HG02678 (cell line): ENCODE data around the gene HORMAD1.
"Not testable (repeated sequence)": the region's sequence is repeated elsewhere in the genome, so short reads cannot be mapped to it uniquely, and the experiment has no call there.

Experiments
- ATAC-seq: cut with Tn5 transposase; IDR thresholded peaks from one replicate; pipeline ENCODE4 v1.9.1; 2021; ENCODE audit warnings: mild to moderate bottlenecking, moderate library complexity; ENCODE audit not compliant: unreplicated experiment

Gene HORMAD1, protein sequence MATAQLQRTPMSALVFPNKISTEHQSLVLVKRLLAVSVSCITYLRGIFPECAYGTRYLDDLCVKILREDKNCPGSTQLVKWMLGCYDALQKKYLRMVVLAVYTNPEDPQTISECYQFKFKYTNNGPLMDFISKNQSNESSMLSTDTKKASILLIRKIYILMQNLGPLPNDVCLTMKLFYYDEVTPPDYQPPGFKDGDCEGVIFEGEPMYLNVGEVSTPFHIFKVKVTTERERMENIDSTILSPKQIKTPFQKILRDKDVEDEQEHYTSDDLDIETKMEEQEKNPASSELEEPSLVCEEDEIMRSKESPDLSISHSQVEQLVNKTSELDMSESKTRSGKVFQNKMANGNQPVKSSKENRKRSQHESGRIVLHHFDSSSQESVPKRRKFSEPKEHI

DNA sequence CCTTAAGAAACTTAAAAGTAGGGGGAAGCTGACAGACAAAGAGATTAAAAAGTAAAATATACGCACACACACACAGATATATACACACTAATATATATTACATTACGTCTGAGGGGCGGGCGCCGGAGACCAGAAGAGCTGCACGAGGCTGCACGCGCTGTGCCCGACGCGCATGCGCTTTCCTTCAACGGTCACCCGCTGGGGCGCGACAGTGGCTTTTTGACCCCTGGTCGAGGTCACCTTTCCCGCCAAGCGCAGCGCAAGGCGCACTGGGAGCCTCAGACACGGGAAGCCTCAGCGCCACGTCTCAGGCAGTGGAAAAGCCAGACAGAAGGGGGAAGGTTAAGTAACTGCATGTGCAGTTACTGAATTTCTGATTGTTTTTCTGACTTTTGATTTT lies at the start of gene HORMAD1:
Gene HORMAD1, minus strand, starts transcription at position 193 of the 400 bp plus-strand sequence. CDS start 1,390 bp downstream, outside the sequence.
- ATAC-seq = no peak

DNA sequence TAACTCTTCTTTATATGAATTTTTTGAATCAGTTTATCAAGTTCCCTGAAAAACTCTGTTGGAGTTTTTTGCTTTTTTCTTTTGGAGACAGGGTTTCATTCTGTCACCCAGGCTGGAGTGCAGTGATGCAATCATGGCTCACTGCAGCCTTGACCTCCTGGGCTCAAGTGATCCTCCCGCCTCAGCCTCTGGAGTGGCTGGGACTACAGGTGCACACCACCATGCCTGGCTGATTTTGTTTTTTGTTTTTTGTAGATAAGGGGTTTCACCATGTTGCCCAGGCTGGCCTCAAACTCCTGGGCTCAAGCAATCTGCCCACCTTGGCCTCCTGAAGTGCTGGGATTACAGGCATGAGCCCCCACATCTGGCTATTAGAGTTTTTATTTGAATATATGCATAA lies 47.0 kb upstream of the HORMAD1 start:
- ATAC-seq = not testable (repeated sequence)

DNA sequence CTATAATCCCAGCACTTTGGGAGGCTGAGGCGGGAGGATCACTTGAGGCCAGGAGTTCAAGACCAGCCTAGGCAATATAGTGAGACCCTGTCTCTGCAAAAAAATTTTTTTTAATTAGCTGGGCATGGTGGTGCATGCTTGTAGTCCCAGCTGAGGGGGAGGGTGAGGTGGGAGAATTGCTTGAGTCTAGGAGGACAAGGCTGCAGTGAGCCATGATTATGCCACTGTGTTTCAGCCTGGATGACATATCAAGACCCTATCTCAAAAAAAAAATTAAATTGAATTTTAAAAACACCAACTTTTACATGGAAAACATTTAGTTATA lies 45.2 kb upstream of the HORMAD1 start:
- not testable (repeated sequence) for ATAC-seq

DNA sequence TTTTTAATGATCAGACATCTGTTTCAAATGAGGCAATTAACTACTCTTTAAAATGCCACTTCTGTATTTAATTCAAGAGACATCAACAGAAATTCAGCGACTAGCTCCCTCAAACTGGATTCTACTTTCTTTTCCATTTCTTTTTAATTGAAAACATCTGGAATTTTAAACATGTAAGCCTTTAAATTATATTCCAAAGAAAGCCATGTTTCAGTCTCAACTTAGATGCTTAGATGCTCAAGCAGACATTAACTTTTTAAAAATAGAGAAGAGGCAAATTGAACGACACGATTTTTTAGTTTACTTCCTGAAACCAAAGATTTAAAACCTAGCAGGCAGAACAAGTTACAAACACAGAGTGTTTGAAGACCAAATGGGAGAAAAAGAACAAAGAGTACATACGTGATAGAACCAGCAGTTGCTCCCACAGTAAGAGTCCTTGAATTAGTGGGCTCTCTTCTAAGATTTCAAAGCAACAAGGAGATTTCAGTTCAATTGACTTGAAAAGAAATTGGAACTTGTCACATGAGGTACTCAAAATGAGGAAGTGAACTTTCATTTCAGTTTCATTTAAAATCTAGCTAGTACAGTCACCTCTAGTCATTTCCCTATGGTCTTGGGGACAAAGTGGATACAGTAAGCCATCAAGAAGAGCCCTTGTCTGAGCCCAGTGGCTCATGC lies 44.7 kb upstream of the HORMAD1 start, which contains the start of gene CTSS:
Gene CTSS, minus strand, starts transcription at position 483 of the 681 bp plus-strand sequence. CDS start 1,015 bp downstream, outside the sequence.
- ATAC-seq = peak; percentile 73

DNA sequence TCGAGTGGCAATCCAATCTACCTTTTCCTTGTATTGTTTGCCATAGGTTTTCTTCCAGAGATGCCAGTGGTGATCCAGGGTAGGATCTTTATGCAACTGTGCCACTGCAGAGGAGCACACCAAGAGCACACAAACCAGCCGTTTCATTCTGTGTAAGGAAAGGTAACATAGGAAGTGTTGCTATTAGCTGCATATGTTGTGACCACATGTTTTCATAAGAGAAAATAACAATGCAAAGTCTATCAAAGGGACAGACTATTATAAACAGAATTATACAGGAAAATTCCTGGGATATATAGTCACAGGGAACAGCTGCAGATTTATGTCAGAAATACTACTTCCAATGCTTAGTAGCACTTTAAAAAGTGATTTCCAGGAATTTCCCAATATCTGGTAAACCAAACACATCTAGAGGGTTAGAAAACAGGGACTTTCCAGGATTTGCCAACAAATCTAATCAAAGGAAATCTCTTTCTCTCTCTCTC lies 44.0 kb upstream of the HORMAD1 start:
- no peak for ATAC-seq

DNA sequence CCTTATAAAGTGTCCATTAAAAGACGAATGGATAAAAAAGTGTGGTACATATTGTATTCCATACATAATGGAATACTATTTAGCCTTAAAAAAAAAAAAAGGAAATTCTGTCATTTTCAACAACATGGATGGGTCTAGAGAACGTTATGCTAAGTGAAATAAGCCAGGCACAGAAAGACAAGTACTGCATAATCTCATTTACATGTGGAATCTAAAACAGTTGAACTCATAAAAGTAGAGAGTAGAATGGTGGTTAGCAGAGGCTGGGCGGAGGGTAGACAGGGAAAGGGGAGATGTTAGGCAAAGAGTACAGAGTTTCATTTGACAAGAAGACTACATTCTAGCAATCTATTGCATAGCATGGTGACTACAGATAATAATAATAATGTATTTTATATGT lies 42.3 kb upstream of the HORMAD1 start:
- ATAC-seq = no peak

DNA sequence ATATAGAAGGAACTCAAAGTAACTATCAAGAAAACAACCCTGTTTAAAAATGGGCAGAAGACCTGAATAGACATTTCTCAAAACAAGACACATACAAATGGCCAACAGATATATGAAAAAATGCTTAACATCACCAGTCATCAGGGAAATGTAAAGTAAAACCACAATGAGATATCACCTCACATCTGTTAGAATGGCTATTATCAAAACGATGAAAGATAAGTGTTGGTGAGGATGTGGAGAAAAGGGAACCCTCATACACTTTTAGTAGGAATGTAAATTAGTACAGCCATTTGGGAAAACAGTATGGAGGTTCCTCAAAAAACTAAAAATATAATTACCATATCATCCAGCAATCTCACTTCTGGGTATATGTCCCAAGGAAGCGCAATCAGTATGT lies 41.9 kb upstream of the HORMAD1 start:
- ATAC-seq = no peak

DNA sequence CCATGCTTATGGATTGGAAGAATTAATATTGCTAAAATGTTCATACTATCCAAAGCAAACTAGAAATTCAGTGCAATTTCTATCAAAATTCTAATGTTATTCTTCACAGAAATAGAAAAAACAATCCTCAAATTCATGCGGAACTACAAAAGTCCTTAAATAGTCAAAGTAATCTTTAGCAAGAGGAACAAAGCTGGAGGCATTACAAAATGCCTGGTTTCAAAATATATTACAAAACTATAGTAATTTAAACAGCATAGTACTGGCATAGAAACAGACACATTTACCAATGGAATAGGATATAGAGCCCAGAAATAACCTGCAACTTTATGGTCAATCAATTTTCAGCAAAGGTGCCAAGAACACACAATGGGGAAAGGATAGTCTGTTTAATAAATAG lies 41.1 kb upstream of the HORMAD1 start:
- ATAC-seq = no peak

DNA sequence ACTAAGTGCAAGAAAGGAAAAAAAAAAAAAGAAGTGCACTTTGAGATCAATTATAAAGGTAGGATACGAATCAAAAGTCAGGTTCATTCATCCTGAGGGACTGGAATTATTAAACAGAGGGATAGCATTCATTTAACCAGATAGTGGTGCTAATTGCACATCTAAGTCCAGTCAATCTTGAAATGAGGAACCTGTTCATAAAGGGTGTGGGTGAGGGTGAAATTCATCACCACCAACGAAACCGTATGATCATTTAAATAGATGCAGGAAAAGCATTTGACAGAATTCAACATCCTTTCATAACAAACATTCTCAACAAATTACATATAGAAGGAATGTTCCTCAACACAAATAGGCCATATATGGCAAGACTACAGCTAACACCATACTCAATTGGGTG lies 39.3 kb upstream of the HORMAD1 start:
- no peak for ATAC-seq

DNA sequence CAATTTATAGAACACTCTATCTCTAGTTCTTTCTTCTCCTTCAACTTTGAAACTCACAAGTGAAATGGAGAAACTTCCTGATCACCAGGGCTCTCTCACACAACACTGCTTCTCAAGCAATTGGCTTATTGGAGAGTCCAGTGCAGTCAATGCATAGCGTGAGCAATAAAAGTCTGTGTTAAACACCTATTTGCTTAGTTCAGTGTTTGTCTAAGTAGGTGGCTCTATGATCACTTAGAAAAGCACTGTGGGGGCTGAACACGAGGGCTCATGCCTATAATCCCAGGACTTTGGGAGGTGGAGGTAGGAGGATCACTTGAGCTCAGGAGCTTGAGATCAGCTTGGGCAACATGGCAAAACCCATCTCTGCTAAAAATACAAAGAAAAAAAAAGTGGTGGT lies 32.7 kb upstream of the HORMAD1 start:
- no peak for ATAC-seq

DNA sequence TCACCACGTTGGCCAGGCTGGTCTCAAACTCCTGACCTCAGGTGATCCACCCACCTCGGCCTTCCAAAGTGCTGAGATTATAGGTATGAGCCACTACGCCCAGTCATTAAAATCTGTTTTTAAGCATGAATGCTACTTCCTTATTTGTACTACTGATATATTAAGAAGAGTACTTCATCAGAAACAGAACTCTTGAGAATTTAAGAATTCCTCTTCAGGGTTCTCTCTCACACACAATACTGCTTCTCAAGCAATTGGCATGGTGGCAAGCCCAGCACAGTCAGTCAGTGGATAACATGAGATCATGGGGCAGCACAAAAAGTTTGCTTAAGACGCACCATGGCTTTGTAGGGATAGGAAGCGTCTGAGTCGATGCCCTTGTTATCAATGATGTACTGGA lies 30.7 kb upstream of the HORMAD1 start:
- no peak for ATAC-seq

DNA sequence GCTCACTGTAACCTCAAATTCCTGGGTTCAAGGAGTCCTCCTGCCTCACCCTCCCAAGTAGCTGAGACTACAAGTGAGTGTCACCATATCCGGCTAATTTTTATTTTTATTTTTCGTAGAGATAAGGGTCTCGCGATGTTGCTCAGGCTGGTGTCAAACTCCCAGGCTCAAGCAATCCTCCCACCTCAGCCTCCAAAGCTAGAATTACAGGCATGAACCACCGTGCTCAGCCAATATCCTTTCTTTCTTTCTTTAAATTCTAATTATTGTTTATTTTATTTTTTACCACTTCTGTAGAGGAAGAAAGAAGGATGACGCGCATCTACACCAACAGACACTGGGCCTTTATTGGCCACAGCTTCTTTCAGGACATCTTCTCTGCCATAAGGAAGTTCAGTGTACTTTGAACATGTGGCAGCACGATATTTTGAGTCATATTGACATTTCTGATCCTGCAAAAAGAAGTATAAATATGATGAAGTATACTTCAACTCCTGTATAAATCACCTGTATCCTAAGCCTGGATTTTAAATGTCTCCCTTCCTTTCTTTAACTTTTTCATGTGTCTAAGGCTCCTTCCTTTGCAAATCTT lies 29.1 kb upstream of the HORMAD1 start:
- no peak for ATAC-seq

DNA sequence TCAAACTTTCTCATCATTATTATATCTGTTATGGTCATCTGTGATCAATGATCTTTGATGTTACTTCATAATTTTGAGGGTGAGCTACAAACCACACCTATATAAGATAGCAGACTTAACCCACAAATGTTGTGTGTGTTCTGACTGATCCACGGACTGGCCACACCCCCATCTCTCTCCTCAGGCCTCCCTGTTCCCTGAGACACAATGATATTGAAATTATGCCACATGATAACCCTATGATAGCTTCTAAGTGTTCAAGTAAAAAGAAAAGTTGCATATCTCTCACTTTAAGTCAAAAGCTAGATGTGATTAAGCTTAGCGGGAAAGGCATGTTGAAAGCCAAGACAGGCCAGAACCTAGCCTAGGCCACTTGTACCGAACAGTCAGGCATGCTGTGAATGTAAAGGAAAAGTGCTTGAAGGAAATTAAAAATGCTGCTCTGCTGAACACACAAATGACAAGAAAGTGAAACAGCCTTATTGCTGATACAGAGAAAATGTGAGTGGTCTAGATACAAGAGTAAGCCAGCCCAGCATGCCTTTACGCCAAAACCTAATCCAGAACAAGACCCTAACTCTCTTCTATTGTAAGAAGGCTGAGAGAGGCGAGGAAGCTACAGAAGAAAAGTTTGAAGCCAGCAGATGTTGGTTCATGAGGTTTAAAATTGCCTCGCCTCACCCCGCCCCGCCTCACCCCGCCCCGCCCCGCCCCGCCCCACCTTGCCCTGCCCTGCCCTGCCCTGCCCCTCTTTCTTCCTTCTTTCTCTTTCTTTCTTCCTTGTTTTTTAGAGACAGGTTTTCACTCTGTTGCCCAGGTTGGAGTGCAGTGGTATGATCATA lies 28.4 kb upstream of the HORMAD1 start:
- no peak for ATAC-seq

DNA sequence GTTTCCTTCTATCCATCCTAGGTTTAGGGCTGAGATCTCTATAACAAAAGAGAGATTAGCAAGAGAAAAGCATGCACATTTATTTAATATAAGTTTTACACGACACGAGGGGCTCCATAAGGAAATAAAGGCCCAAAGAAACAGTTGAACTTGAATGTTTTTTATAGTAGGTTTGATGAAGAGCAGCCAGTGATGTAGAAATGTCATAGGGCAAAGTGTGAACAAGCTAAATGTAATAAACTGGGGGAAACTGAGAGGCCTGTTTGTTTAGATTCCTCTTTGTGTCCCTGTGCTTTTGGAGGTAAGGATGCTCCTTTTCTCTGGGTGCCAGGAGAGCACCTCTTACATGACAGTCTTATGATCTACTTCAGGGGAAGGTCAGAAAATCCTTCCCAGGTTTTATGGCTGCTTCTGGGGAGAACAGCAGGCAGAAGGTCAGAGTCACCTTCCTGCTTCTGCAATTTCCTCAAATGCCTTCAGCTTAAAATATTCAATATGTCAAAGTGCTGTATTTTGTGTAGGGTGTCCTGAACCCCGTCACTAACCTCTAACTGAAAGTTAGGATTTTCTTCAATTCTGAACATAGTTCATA lies 9.5 kb upstream of the HORMAD1 start:
- no peak for ATAC-seq

DNA sequence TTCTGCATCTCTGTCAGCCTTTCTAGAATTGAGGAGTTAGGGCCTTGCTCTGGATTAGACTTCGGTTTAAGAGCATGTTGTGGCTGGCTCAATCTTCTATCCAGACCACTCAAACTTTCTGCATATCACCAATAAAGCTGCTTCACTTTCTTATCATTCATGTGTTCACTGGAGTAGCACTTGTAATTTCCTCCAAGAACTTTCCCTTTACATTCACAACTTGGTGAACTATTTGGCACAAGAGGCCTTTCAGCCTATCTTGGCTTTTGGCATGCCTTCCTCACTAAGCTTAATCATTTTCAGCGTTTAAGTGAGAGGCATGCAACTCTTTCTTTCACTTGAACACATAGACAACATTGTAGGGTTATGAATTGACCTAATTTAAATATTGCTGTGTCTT lies 3.6 kb upstream of the HORMAD1 start:
- no peak for ATAC-seq

DNA sequence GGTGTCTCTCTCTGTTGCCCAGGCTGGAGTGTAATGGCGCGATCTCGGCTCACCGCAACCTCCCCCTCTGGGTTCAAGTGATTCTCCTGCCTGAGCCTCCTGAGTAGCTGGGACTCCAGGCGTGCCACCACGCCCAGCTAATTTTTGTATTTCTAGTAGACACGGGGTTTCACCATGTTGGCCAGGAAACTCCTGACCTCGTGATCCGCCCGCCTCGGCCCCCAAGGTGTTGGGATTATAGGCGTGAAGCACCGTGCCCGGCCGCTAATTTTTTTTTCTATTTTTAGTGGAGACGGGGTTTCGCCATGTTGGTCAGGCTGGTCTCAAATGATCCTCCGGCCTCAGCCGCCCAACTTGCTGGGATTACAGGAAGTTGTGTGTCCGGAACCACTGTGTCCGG lies 597 bp downstream of the HORMAD1 start:
- no peak for ATAC-seq

DNA sequence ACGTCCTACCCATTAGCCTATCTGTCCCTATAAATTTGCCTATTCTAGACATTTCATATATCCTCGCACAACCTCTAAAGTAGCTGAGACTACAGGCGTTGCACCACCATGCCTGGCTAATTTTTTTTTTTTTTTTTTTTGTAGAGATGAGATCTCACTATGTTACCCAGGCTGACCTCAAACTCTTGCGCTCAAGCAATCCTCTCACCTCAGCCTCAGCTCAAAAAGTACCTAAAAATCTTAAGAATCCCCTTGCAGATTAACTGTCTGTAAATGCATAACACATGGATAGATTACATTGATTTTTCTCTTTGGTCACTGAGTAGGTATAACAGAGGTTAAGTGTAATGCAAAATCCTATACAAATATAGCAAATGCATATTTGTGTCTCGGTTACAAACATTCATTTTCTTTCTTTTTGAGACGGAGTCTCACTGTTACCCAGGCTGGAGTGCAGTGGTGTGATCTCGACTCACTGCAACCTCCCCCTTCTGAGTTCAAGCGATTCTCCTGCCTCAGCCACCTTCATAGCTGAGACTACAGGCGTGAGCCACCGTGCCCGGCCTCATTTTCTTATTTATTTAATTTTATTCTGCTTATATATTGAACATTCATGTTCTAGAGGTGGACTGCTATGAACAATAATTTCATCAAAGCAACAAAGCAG lies 2.3 kb downstream of the HORMAD1 start:
- ATAC-seq = no peak

DNA sequence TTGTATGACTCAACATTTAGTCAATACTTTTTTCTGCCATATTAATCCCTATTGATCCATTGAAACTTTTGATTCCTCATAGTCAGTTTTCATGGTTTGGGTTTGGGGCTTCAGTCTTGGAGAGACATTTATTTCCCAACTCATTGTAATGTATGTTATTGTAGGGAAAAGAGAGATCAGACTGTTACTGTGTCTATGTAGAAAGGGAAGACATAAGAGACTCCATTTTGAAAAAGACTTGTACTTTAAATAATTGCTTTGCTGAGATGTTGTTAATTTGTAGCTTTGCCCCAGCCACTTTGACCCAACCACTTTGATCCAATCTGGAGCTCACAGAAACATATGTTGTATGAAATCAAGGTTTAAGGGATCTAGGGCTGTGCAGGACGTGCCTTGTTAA lies 11.7 kb downstream of the HORMAD1 start:
- ATAC-seq = not testable (repeated sequence)

DNA sequence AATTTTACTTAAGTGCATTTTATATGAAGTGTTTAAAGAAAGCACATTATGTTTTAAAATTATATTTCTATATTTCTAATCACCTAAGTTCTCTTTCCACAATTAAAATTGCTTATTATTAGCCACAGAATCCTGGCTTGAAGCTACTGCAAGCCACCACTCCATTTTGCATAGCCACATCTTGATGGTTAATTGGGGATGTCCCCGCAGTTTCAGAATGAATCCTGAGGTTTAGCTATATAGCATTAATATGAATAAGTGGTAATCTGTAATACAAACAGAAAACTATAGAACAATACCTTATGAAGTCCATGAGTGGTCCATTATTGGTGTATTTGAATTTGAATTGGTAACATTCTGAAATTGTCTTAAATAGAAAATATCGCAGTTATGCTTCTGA lies 12.1 kb downstream of the HORMAD1 start:
- ATAC-seq = no peak

DNA sequence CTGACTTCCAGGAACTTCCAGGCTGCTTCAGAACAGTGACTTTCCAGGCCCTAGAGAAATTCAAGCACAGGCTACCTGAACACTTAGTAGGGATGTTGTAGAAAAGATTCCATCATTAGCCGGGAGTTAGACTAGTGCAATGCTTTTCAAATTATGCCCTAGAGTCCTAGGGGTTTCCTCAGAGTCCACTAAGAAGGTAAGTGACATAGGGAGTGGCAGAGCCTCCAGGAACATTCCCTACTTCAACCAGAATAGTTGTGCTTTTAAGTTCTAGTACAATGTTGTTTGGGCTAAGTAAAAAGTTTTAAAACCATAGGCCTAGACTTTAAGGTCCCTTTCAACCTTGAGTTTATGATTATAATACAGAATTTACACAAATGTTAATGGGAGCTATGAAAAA lies 14.6 kb downstream of the HORMAD1 start:
- ATAC-seq = no peak
